ENCODE measurements around the gene VDR.

The VDR gene

GRCh38 chr12:47878918-47879481 lies 25.8 kb downstream of the VDR start:
- H3K4me3 Mint-ChIP-seq = no peak overlapping the region
- H3K9me3 Mint-ChIP-seq = no peaks in the 10 kb centered on the region
- H3K4me1 Mint-ChIP-seq = peaks cover 38% of the 10 kb centered on the region
- no peak for TF ChIP-seq CTCF (IDR thresholded peaks at IDR 0.05; ENCODE audit: unreplicated experiment in 3 of 3)
- peaks cover 8% of the 10 kb centered on the region for H3K27me3 Mint-ChIP-seq (ENCODE audit: low read depth)
- no peak overlapping the region for H3K27ac Mint-ChIP-seq
- H3K36me3 Mint-ChIP-seq (ENCODE audit: low read depth) = no peaks in the 10 kb centered on the region

GRCh38 chr12:47878293-47878917 lies 26.4 kb downstream of the VDR start:
- no peaks in the 10 kb centered on the region for H3K36me3 Mint-ChIP-seq (ENCODE audit: low read depth)
- H3K9me3 Mint-ChIP-seq = no peaks in the 10 kb centered on the region
- TF ChIP-seq CTCF (IDR thresholded peaks at IDR 0.05; ENCODE audit: unreplicated experiment in 3 of 3) = no peak
- no peak overlapping the region for H3K27ac Mint-ChIP-seq
- H3K4me3 Mint-ChIP-seq = no peak overlapping the region
- H3K27me3 Mint-ChIP-seq (ENCODE audit: low read depth) = peaks cover 8% of the 10 kb centered on the region
- peaks cover 39% of the 10 kb centered on the region for H3K4me1 Mint-ChIP-seq

GRCh38 chr12:47877081-47877480 lies 27.7 kb downstream of the VDR start:
- Mint-ChIP-seq H3K4me1 (peaks cover 29% of the 10 kb centered on the region), H3K36me3 (ENCODE audit: low read depth) (no peaks in the 10 kb centered on the region), H3K27me3 (ENCODE audit: low read depth) (peaks cover 7% of the 10 kb centered on the region), H3K4me3 (no peak overlapping the region), H3K9me3 (no peaks in the 10 kb centered on the region), H3K27ac (no peak overlapping the region)
- no peak for TF ChIP-seq CTCF (IDR thresholded peaks at IDR 0.05; ENCODE audit: unreplicated experiment in 3 of 3)

GRCh38 chr12:47876440-47876960 lies 28.3 kb downstream of the VDR start:
- TF ChIP-seq CTCF (IDR thresholded peaks at IDR 0.05; ENCODE audit: unreplicated experiment in 3 of 3) = no peak
- Mint-ChIP-seq H3K36me3 (ENCODE audit: low read depth) (no peaks in the 10 kb centered on the region), H3K27me3 (ENCODE audit: low read depth) (peaks cover 4% of the 10 kb centered on the region), H3K9me3 (no peaks in the 10 kb centered on the region), H3K27ac (no peak overlapping the region), H3K4me1 (peaks cover 24% of the 10 kb centered on the region), H3K4me3 (no peak overlapping the region)

GRCh38 chr12:47875746-47876439 lies 28.9 kb downstream of the VDR start:
- no peaks in the 10 kb centered on the region for H3K36me3 Mint-ChIP-seq (ENCODE audit: low read depth)
- no peak overlapping the region for H3K4me3 Mint-ChIP-seq
- H3K4me1 Mint-ChIP-seq = peaks cover 21% of the 10 kb centered on the region
- H3K27me3 Mint-ChIP-seq (ENCODE audit: low read depth) = peaks cover 4% of the 10 kb centered on the region
- no peak for TF ChIP-seq CTCF (IDR thresholded peaks at IDR 0.05; ENCODE audit: unreplicated experiment in 3 of 3)
- H3K9me3 Mint-ChIP-seq = no peaks in the 10 kb centered on the region
- H3K27ac Mint-ChIP-seq = no peak overlapping the region
